Subcutaneous abdominal adipose tissue (tissue), 5 donors: ENCODE data around the gene CHRM3.

ENCODE experiments used
- H3K27ac ChIP-seq: one replicate; pipeline ENCODE4 v1.7.0; 2013; ENCODE audit warnings: low read depth, mild to moderate bottlenecking, inconsistent platforms, low read length, moderate library complexity
- H3K27me3 ChIP-seq, 5 donors: one replicate each; pipeline ENCODE4 v1.7.0; 2013; ENCODE audit warnings: low read length in 5 of 5, inconsistent platforms in 1 of 5; ENCODE audit not compliant: control insufficient read depth in 5 of 5, insufficient read depth in 4 of 5
- H3K36me3 ChIP-seq, 5 donors: one replicate each; pipeline ENCODE4 v1.7.0; 2013; ENCODE audit warnings: low read length in 5 of 5; ENCODE audit not compliant: control insufficient read depth in 5 of 5, insufficient read depth in 5 of 5
- H3K4me1 ChIP-seq, 5 donors: one replicate each; pipeline ENCODE4 v1.7.0; 2013; ENCODE audit warnings: low read length in 5 of 5, mild to moderate bottlenecking in 3 of 5, moderate library complexity in 1 of 5; ENCODE audit not compliant: control insufficient read depth in 5 of 5, insufficient read depth in 5 of 5
- H3K4me3 ChIP-seq, 5 donors: one replicate each; pipeline ENCODE4 v1.7.0; 2013; ENCODE audit warnings: low read length in 5 of 5, low read depth in 1 of 5
- H3K9ac ChIP-seq, 5 donors: one replicate each; pipeline ENCODE4 v1.7.0; 2013; ENCODE audit warnings: low read length in 5 of 5, mild to moderate bottlenecking in 4 of 5, moderate library complexity in 3 of 5
- H3K9me3 ChIP-seq, 5 donors: one replicate each; pipeline ENCODE4 v1.7.0; 2013; ENCODE audit warnings: low read length in 5 of 5; ENCODE audit not compliant: control insufficient read depth in 5 of 5
- donor health status: healthy.
- donor health status: healthy.
- donor health status: healthy.
- donor health status: healthy.
- donor health status: healthy.

Gene CHRM3

GRCh38 chr1:239386453-239387303 is at the start of gene CHRM3:
Gene CHRM3, plus strand, starts transcription at chr1:239386568. Its CDS starts 520,884 bp downstream, at chr1:239907452.
- H3K27ac ChIP-seq = no peak within 1 kb of the TSS
- H3K4me1 ChIP-seq = peaks cover 0 to 22% (median 21%) of the 10 kb centered on the region in 5 donors
- H3K36me3 ChIP-seq = no peaks in the 10 kb centered on the region
- no peaks in the 10 kb centered on the region for H3K9me3 ChIP-seq
- H3K9ac ChIP-seq = no peak within 1 kb of the TSS
- H3K27me3 ChIP-seq = peaks cover 24 to 41% (median 28%) of the 10 kb centered on the region in 5 donors
- peak within 1 kb of the TSS; percentile 53 to 73 (median 60) for H3K4me3 ChIP-seq

GRCh38 chr1:239337799-239338430 is 48.5 kb upstream of the CHRM3 start:
- H3K27ac ChIP-seq = no peak overlapping the region

GRCh38 chr1:239347776-239348175 is 38.6 kb upstream of the CHRM3 start:
- Histone ChIP-seq H3K27ac (no peak overlapping the region), H3K36me3 (no peaks in the 10 kb centered on the region), H3K9me3 (no peaks in the 10 kb centered on the region), H3K9ac (no peak overlapping the region), H3K4me1 (peaks cover 0 to 9% (median 0%) of the 10 kb centered on the region in 5 donors), H3K27me3 (no peaks in the 10 kb centered on the region), H3K4me3 (no peak overlapping the region)

More at GRCh38 chr1:239337799-239338430, 48.5 kb upstream of the CHRM3 start:
- H3K9me3 ChIP-seq = no peaks in the 10 kb centered on the region
- no peaks in the 10 kb centered on the region for H3K27me3 ChIP-seq
- H3K4me1 ChIP-seq = no peaks in the 10 kb centered on the region
- H3K36me3 ChIP-seq = no peaks in the 10 kb centered on the region
- H3K4me3 ChIP-seq = no peak overlapping the region
- no peak overlapping the region for H3K9ac ChIP-seq

- Histone ChIP-seq H3K4me3 (no peak overlapping the region), H3K27me3 (no peaks in the 10 kb centered on the region), H3K27ac (no peak overlapping the region), H3K9me3 (no peaks in the 10 kb centered on the region), H3K36me3 (no peaks in the 10 kb centered on the region), H3K4me1 (peaks cover 0 to 3% (median 0%) of the 10 kb centered on the region in 5 donors), H3K9ac (no peak overlapping the region)
These were observed 37.6 kb upstream of the CHRM3 start for GRCh38 chr1:239348635-239349353.

- Histone ChIP-seq H3K4me1 (no peaks in the 10 kb centered on the region), H3K36me3 (no peaks in the 10 kb centered on the region), H3K4me3 (no peak overlapping the region), H3K27ac (no peak overlapping the region), H3K9me3 (no peaks in the 10 kb centered on the region), H3K9ac (no peak overlapping the region), H3K27me3 (no peaks in the 10 kb centered on the region)
These were observed 36.7 kb upstream of the CHRM3 start for GRCh38 chr1:239349699-239350098.

- no peak overlapping the region for H3K9ac ChIP-seq
- H3K4me3 ChIP-seq = no peak overlapping the region
- no peaks in the 10 kb centered on the region for H3K9me3 ChIP-seq
- no peaks in the 10 kb centered on the region for H3K4me1 ChIP-seq
- H3K36me3 ChIP-seq = no peaks in the 10 kb centered on the region
- H3K27ac ChIP-seq = no peak overlapping the region
- no peaks in the 10 kb centered on the region for H3K27me3 ChIP-seq
These were observed 32.8 kb upstream of the CHRM3 start for GRCh38 chr1:239353536-239353935.

- Histone ChIP-seq H3K9me3 (no peaks in the 10 kb centered on the region), H3K4me3 (no peak overlapping the region), H3K36me3 (no peaks in the 10 kb centered on the region), H3K27ac (no peak overlapping the region), H3K9ac (no peak overlapping the region), H3K27me3 (no peaks in the 10 kb centered on the region), H3K4me1 (no peaks in the 10 kb centered on the region)
These were observed 32.1 kb upstream of the CHRM3 start for GRCh38 chr1:239354231-239354630.

- no peak overlapping the region for H3K9ac ChIP-seq
- H3K27me3 ChIP-seq = peaks cover 0 to 2% (median 0%) of the 10 kb centered on the region in 5 donors
- no peak overlapping the region for H3K27ac ChIP-seq
- H3K4me1 ChIP-seq = no peaks in the 10 kb centered on the region
- H3K9me3 ChIP-seq = no peaks in the 10 kb centered on the region
- H3K4me3 ChIP-seq = no peak overlapping the region
- H3K36me3 ChIP-seq = no peaks in the 10 kb centered on the region
These were observed 28.5 kb upstream of the CHRM3 start for GRCh38 chr1:239357867-239358266.

- Histone ChIP-seq H3K9me3 (no peaks in the 10 kb centered on the region), H3K27ac (no peak overlapping the region), H3K36me3 (no peaks in the 10 kb centered on the region), H3K9ac (no peak overlapping the region), H3K27me3 (peaks cover 0 to 2% (median 0%) of the 10 kb centered on the region in 5 donors), H3K4me1 (no peaks in the 10 kb centered on the region), H3K4me3 (no peak overlapping the region)
These were observed 25.0 kb upstream of the CHRM3 start for GRCh38 chr1:239361403-239361802.

GRCh38 chr1:239363930-239364329 is 22.4 kb upstream of the CHRM3 start:
- Histone ChIP-seq H3K36me3 (no peaks in the 10 kb centered on the region), H3K27ac (no peak overlapping the region), H3K9ac (no peak overlapping the region), H3K27me3 (peaks cover 0 to 2% (median 0%) of the 10 kb centered on the region in 5 donors), H3K4me3 (no peak overlapping the region), H3K4me1 (no peaks in the 10 kb centered on the region), H3K9me3 (no peaks in the 10 kb centered on the region)
